ENCODE results near the gene AMELY. TPM values are rescaled to one million over a fixed set of nuclear protein-coding genes. Genes with fewer than 3 reads are reported as not detected.
"Not testable (repeated sequence)": the region's sequence is repeated elsewhere in the genome, so short reads cannot be mapped to it uniquely, and the experiment has no call there.

Gene AMELY, protein sequence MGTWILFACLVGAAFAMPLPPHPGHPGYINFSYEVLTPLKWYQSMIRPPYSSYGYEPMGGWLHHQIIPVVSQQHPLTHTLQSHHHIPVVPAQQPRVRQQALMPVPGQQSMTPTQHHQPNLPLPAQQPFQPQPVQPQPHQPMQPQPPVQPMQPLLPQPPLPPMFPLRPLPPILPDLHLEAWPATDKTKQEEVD
- polyA plus RNA-seq (2013, experiment 1 of 2; ENCODE audit: insufficient read length) = not detected
- polyA plus RNA-seq (2013, experiment 2 of 2; ENCODE audit: insufficient read length) = not detected

- no peak for DNase-seq
These were observed at the start of gene AMELY for GRCh38 chrY:6911253-6911881. TSS of gene AMELY (minus strand) at chrY:6911752. CDS start at chrY:6872608, 39,144 bp downstream.

DNA sequence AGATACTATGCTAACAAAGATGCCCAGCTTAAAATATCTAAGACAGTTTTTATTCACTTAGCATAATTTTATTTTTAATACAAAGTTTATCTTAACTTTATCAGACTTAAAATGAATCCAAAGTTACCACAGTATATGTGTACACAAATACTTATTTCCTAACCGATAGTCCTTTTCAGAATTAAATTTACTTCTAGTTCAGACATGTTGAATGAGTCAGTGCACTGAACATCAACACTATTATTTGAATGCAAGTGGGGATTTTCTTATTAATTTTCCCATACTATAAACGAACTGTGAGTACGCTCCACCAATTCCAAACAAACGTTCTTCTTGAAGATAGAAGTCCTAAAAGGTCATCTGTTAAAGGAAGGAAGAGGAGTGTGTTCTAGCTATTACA, 38.4 kb upstream of the AMELY start:
- DNase-seq = no peak

DNA sequence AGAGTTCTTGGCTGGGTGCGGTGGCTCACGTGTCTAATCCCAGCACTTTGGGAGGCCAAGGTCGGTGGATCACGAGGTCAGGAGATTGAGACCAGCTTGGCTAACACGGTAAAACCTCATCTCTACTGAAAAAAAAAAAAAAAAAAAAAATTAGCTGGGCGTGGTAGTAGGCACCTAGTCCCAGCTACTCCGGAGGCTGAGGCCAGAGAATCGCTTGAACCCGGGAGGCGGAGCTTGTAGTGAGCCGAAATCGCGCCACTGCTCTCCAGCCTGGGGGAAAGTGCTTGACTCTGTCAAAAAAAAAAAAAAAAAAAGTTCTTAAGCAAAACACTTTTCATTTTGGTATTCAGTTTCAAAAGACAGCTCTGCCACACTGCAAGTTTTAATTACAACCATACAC, 36.8 kb upstream of the AMELY start:
- DNase-seq = no peak

- no peak for DNase-seq
These were observed 36.1 kb upstream of the AMELY start for GRCh38 chrY:6947695-6948094.

- DNase-seq = no peak
These were observed 23.9 kb upstream of the AMELY start for GRCh38 chrY:6935497-6935896.

DNA sequence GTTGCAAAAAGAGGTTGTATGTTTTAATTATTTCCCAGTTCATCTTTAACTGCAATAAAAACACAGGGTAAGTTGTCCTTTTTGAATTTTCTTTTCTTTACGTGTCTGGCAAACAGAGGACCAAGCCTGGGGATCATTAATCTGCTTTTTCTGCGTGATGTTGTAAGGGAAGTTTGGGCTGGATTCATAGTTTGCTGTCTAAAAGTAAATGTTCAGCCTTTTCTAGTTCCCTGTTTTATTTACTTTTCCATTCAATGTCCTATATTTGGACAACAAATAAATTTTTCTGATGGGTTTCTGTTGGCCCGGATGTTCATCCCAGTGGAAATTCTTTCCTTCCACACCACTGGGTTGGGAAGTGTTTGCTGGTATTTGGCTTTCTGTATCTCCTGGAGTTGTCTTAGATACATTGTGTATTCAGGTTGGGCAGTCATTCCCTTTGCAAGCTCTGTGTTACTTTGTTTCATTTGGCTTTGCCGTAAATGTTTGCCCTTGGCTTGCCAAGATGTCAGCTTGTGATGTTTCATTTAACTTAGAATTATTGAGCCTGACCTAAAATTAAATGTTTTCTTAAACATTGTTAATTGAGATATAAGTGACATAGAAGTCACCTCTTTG, 20.3 kb upstream of the AMELY start:
- no peak for DNase-seq

DNA sequence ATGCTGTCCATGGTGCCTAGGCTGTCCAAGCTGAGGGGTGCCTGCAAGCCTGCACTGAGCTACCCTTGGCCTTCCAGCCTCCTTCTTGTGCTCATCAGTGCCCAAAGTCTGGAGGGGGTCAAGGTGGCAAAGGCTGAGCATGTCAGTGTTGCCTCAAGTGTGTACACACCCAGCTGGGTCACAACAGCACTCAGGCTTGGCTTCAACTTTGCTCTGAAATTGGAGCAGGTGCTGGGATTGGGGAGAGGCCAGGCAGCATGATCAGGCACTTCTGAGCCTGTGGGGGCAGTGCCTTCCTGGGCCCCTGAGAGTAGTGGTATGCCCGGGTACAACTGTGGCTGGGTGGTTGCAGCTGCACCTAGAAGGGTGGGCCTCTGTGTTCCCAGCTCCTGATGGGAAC, 17.7 kb upstream of the AMELY start:
- DNase-seq = no peak

GRCh38 chrY:6928265-6928664, 16.7 kb upstream of the AMELY start:
- no peak for DNase-seq

DNA sequence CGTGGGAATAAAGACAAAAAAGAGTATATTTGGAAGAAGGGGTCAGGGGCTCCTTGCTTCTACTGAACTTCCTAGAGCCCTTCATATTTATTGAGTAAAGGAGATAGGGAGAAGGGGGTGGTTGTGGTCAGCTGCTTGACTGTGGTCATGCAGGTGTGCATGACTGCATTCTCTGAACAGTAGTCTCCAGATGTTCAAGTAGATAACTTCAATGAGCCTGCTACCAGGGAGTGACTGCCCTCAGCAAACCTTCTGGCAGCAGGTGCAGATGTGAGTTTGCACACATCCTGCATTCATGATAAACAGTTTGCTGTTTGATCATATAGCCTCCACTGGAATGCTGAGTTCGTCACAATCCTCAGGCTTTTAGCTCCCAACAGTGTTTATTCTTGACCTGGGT, 9.5 kb upstream of the AMELY start:
- no peak for DNase-seq

- DNase-seq = no peak
These were observed 1.8 kb upstream of the AMELY start for GRCh38 chrY:6913362-6913761.

DNA sequence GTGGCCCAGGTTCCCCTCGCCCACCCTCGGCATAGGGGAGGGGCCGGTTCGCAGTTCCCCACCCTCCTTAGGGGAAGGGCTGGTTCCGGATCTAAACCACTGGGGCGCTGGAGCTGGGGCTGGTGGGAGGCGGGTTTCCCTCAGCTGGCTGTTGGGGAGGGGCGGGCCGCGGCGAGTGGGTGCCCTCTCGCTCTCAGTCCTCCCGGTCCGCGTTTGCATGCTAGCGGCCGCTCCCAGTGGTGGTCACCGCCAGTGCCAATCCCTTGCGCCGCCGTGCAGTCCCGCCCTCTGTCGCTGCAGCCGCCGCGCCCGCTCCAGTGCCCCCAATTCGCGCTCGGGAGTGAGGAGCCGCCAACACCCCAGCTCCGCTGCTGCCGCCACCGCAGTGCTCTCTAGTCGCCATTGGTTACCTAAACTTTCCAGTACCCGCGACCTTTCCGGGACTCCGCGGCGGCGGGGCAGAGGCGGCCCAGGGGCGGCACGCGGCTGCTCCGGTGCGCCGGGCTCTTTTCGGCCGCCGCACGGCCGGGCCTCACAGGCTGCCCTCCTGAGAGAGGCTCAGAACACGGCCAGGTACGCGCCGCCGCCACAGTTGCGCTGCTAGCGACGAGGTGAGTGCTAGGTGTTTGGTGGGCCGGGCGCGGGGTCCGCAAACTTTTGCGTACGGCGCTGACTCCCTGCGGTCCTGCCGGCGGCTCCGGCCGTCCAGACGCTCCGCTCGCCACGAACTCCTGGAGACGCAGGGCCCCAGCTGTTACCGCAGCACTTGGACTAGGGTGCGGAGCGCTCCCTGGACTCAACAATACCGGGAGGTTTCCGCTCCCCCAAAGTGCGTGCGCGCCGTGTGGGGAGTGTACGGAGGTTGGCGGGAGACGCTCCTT, 940 bp downstream of the AMELY start, which contains the start of gene TBL1Y:
TBL1Y (plus strand) TSS at position 326 of the 881 bp plus-strand sequence. CDS start 114,388 bp downstream, outside the sequence.
- no peak for DNase-seq

- no peak for DNase-seq
These were observed 1.7 kb downstream of the AMELY start for GRCh38 chrY:6909856-6910255.

DNA sequence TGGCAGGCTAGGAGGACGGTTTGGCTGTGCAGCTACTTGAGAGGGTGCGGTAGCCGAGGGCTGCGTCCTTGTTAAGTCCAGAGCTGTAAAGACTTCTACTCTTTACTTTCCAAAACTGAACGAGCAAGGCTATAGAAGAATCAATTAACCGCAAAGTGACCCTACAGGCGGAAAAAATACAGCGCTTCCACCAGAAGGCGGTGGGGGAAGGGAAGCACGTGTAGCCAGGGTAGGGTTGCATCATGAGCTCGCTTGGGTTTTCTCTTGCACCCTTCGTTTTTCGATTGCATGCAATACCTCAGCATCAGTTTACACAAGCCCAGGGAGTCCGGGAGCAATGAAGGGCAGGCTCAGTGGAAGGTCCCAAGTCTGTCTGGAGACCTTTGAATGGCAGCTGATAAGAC, 2.4 kb downstream of the AMELY start:
- no peak for DNase-seq

DNA sequence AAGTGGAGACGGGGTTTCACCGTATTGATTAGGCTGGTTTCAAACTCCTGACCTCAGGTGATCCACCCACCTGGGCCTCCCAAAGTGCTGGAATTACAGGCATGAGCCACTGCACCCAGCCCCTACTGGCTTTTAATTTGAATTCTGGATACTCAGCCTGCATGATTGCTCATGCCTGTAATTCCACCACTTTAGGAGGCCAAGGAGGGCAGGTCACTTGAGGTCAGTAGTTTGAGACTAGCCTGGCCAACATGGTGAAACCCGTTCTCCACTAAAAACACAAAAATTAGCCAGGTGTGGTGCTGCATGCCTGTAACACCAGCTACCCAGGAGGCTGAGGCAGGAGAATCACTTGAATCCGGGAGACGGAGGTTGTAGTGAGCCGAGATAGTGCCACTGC, 3.5 kb downstream of the AMELY start:
- not testable (repeated sequence) for DNase-seq

- no peak for DNase-seq
These were observed 4.0 kb downstream of the AMELY start for GRCh38 chrY:6907591-6907990.

DNA sequence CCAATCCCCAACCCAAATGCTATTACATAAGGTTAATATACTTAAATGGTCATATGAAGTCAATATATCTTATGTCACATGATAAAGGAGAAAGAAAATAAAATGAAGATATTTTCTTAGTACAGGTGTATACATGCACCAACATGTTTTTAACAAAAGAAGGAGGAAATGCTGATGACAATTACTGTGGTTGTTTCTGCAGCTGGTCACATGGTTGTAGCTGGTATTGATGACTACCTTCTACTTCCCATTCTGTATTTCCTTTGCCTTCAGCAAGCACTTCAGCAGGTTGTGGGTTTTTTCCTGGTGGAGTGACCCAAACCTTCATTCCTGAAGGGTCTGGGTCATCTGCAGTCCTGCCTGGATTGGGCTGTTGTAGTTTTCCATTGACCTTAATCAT, 9.4 kb downstream of the AMELY start:
- DNase-seq = not testable (repeated sequence)

GRCh38 chrY:6895236-6895635, 16.3 kb downstream of the AMELY start:
- DNase-seq = no peak

DNA sequence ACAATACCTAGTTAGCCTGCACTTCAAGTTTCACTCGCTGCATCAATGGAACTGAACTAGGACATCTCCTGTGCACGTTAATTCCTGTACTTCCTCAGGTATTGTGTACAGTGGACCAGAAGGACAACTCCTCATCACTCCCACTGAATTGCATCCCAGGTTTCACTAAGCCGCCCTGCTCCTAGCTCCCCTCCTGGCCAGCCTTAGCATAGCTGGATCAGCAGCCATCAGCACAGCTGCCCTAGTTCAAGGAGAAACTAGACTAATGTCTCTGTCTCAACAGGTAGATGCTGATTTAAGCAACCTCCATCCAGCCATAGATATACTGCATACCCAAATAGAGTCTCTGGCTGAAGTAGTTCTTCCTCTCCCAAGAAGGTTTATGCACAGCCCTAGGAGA, 17.1 kb downstream of the AMELY start:
- no peak for DNase-seq

GRCh38 chrY:6849384-6849783, 62.2 kb downstream of the AMELY start:
- no peak for DNase-seq

DNA sequence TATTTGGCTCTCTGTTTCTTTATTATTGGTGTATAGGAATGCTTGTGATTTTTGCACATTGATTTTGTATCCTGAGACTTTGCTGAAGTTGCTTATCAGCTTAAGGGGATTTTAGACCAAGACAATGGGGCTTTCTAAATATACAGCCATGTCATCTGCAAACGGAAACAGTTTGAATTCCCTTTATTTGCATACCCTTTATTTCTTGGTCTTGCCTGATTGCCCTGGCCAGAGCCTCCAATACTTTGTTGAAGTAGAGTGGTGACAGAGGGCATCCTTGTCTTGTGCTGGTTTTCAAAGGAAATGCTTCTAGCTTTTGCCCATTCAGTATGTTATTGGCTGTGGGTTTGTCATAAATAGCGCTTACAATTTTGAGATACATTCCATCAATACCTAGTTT, 68.9 kb downstream of the AMELY start:
- not testable (repeated sequence) for DNase-seq

Data from fibroblast of skin of back (primary cell).